ENCODE results near the gene ANKRD29. TPM values are rescaled to one million over a fixed set of nuclear protein-coding genes. Genes with fewer than 3 reads are reported as not detected.

The ANKRD29 gene
- polyA plus RNA-seq, 1 of the 3 experiments (the other 2 are of a cell fraction) = 8.2 TPM

DNA sequence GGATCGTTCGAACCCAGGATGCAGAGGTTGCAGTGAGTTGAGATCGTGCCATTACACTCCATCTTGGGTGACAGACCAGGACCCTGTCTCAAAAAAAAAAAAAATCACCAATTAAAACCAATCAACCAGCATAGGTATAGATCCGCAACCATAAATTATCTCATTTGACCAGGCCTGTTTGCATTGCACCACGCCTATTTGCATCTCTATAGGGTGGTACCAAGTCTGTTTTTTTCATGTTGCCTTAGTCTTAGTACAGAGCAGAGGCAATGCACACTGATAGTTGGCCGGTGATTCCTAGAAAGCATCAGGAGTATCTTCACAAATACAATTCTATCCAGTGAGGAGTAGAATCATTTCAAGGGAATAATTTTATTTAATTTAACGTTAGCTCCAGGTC lies 67.1 kb downstream of the ANKRD29 start:
- Histone ChIP-seq H3K4me2 (no peak overlapping the region), H3K9me3 (no peaks in the 10 kb centered on the region), H3K4me1 (ENCODE audit: control insufficient read depth in 1 of 2, insufficient read depth in 2 of 2, low read depth in 1 of 2, low read length in 1 of 2) (no peaks in the 10 kb centered on the region; a peak in 1 of 4 replicates), H2AFZ (ENCODE audit: low read depth) (no peak overlapping the region), H4K20me1 (ENCODE audit: insufficient read depth) (no peaks in the 10 kb centered on the region), H3F3A (replicated peaks; ENCODE audit: insufficient read depth) (peaks cover 11% of the 10 kb centered on the region), H3K27ac (ENCODE audit: low read depth in 2 of 2, low read length in 1 of 2) (no peak overlapping the region), H3K27me3 (ENCODE audit: insufficient read depth) (no peaks in the 10 kb centered on the region), H3K36me3 (replicated peaks in 1 of 2; ENCODE audit: control insufficient read depth in 1 of 2, insufficient read depth in 2 of 2, low read length in 1 of 2) (no peaks in the 10 kb centered on the region), H3K9me2 (no peaks in the 10 kb centered on the region), H3K79me2 (ENCODE audit: insufficient read depth) (no peaks in the 10 kb centered on the region), H3K4me3 (ENCODE audit: low read depth in 2 of 2, low read length in 1 of 2) (no peak overlapping the region), H3K9ac (no peak overlapping the region)
- DNase-seq = no peak
- TF ChIP-seq EP300 (IDR thresholded peaks at IDR 0.05; ENCODE audit: borderline replicate concordance in 1 of 2, low read depth in 1 of 2, low read length in 1 of 2) = no peak
- TF ChIP-seq TAF1 (IDR thresholded peaks at IDR 0.05; ENCODE audit: borderline replicate concordance, low read depth, low read length) = no peak
- TF ChIP-seq ELF1 (IDR thresholded peaks at IDR 0.05) = no peak
- TF ChIP-seq RAD21 (IDR thresholded peaks at IDR 0.05; ENCODE audit: low read length) = no peak
- TF ChIP-seq, protein P1, sequence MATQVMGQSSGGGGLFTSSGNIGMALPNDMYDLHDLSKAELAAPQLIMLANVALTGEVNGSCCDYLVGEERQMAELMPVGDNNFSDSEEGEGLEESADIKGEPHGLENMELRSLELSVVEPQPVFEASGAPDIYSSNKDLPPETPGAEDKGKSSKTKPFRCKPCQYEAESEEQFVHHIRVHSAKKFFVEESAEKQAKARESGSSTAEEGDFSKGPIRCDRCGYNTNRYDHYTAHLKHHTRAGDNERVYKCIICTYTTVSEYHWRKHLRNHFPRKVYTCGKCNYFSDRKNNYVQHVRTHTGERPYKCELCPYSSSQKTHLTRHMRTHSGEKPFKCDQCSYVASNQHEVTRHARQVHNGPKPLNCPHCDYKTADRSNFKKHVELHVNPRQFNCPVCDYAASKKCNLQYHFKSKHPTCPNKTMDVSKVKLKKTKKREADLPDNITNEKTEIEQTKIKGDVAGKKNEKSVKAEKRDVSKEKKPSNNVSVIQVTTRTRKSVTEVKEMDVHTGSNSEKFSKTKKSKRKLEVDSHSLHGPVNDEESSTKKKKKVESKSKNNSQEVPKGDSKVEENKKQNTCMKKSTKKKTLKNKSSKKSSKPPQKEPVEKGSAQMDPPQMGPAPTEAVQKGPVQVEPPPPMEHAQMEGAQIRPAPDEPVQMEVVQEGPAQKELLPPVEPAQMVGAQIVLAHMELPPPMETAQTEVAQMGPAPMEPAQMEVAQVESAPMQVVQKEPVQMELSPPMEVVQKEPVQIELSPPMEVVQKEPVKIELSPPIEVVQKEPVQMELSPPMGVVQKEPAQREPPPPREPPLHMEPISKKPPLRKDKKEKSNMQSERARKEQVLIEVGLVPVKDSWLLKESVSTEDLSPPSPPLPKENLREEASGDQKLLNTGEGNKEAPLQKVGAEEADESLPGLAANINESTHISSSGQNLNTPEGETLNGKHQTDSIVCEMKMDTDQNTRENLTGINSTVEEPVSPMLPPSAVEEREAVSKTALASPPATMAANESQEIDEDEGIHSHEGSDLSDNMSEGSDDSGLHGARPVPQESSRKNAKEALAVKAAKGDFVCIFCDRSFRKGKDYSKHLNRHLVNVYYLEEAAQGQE (IDR thresholded peaks at IDR 0.05; ENCODE audit: low read depth, low read length) = no peak
- no peak for TF ChIP-seq FOXJ3 (CRISPR knock-in tag; IDR thresholded peaks at IDR 0.05)
- TF ChIP-seq CHD2 (IDR thresholded peaks at IDR 0.05; ENCODE audit: low read length, partially characterized antibody) = no peak
- TF ChIP-seq, protein P2, sequence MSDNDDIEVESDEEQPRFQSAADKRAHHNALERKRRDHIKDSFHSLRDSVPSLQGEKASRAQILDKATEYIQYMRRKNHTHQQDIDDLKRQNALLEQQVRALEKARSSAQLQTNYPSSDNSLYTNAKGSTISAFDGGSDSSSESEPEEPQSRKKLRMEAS (IDR thresholded peaks at IDR 0.05; ENCODE audit: low read depth) = no peak
- TF ChIP-seq, protein P3, sequence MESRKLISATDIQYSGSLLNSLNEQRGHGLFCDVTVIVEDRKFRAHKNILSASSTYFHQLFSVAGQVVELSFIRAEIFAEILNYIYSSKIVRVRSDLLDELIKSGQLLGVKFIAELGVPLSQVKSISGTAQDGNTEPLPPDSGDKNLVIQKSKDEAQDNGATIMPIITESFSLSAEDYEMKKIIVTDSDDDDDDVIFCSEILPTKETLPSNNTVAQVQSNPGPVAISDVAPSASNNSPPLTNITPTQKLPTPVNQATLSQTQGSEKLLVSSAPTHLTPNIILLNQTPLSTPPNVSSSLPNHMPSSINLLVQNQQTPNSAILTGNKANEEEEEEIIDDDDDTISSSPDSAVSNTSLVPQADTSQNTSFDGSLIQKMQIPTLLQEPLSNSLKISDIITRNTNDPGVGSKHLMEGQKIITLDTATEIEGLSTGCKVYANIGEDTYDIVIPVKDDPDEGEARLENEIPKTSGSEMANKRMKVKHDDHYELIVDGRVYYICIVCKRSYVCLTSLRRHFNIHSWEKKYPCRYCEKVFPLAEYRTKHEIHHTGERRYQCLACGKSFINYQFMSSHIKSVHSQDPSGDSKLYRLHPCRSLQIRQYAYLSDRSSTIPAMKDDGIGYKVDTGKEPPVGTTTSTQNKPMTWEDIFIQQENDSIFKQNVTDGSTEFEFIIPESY (IDR thresholded peaks at IDR 0.05; ENCODE audit: borderline replicate concordance, low read depth) = no peak
- TF ChIP-seq FOXM1 (IDR thresholded peaks at IDR 0.05; ENCODE audit: low read depth) = no peak
- no peak for TF ChIP-seq GATA2 (CRISPR knock-in tag; IDR thresholded peaks at IDR 0.05)
- TF ChIP-seq POLR2AphosphoS5 (IDR thresholded peaks at IDR 0.05; ENCODE audit: low read depth, low read length) = no peak
- TF ChIP-seq MXI1 (IDR thresholded peaks at IDR 0.05; ENCODE audit: low read depth, low read length) = no peak
- no peak for TF ChIP-seq SIN3A (IDR thresholded peaks at IDR 0.05; ENCODE audit: borderline replicate concordance, low read depth, low read length)
- no peak for TF ChIP-seq YY1 (IDR thresholded peaks at IDR 0.05; ENCODE audit: low read depth)
- ChIA-PET POLR2A (interaction anchor here (0.6 kb wide), 1 partner anchor 366 kb away, joined by 3 read pairs; no protein-coding TSS in a partner anchor), CTCF (no interaction called here)
- WGBS (ENCODE audit: low lambda C conversion rate) = 92% methylated on average over 7 of the region's 7 CpGs

Measured in SK-N-SH (cell line).